Right lobe of liver (tissue), 6 donors: ENCODE measurements around the gene KRT13. TPM values are rescaled to one million over a fixed set of nuclear protein-coding genes. Genes with fewer than 3 reads are reported as not detected.
A peak's percentile ranks its signal among the peaks of the same experiment; 100 is the strongest.

Experiments used
- ATAC-seq, 4 donors: fragments of 200-7000 bp; cut with Tn5 transposase; one replicate each; pipeline ENCODE4 v1.9.1; 2020; ENCODE audit warnings: mild to moderate bottlenecking in 4 of 4, moderate library complexity in 4 of 4
- DNase-seq, 3 donors: peaks; one replicate each; pipeline ENCODE4 v3.0.0-alpha.2; 2020
- H3K27ac ChIP-seq, 3 donors: fragments of 200-600 bp; one replicate each; pipeline ENCODE4 v1.8.0; 2022
- H3K27me3 ChIP-seq, 2 donors: fragments of 200-600 bp; one replicate each; pipeline ENCODE4 v1.8.0; 2022
- H3K36me3 ChIP-seq, 4 donors: fragments of 200-600 bp; sonication (generic) in 1 of 4; one replicate each; pipeline versions ENCODE4 v1.5.1 to v1.8.0; 2017 to 2022; ENCODE audit warnings: control low read depth in 1 of 4
- H3K4me1 ChIP-seq, 4 donors: fragments of 200-600 bp; sonication (generic) in 1 of 4; one replicate each; pipeline versions ENCODE4 v1.5.1 to v1.8.0; 2017 to 2022; ENCODE audit warnings: control low read depth in 1 of 4
- H3K4me3 ChIP-seq, 3 donors: fragments of 200-600 bp; one replicate each; pipeline ENCODE4 v1.8.0; 2022
- H3K9me3 ChIP-seq, 4 donors: fragments of 200-600 bp; sonication (generic) in 1 of 4; one replicate each; pipeline versions ENCODE4 v1.5.1 to v1.8.0; 2017 to 2022; ENCODE audit warnings: control low read depth in 1 of 4
- CTCF ChIP-seq, 4 donors: fragments of 200-600 bp in 3 of 4; fragments of 450-650 bp in 1 of 4; IDR thresholded peaks; one replicate each; pipeline versions ENCODE4 v1.5.1 to v1.8.0; 2016 to 2022; ENCODE audit warnings: antibody characterized with exemption in 4 of 4, mild to moderate bottlenecking in 2 of 4
- POLR2A ChIP-seq: fragments of 450-650 bp; IDR thresholded peaks from one replicate; pipeline ENCODE4 v1.6.1; 2017; ENCODE audit warnings: antibody characterized with exemption, mild to moderate bottlenecking
- WGBS: methylation state at CpG from one replicate; pipeline ENCODE4 v1.1.6; 2018; ENCODE audit warnings: low coverage, low lambda C conversion rate; ENCODE audit not compliant: insufficient coverage; ENCODE audit errors: missing lambda C conversion rate; 5-methylcytosine and 5-hydroxymethylcytosine counted together
- intact Hi-C, 2 donors: fragments of 100-400 bp; cut with DNase I; formaldehyde crosslinking; loops; one replicate each; pipeline versions ENCODE4 v1.11.2 to v1.14.1; 2022
- total RNA-seq, 6 experiments: library from RNA; depleted of rRNA in 2 of 6; stranded (reverse); fragments of >200 nt in 2 of 6; fragmentation: NEBNext Ultra II Directional in 3 of 6; extraction: Animal tissue kit (Norgen Biotek cat#: 25700) in 3 of 6; gene quantifications; one replicate each; pipeline versions ENCODE4 v1.1.0 to v1.2.4, GENCODE V29; 2016 to 2023
- donor health status: DM: no; HTN: yes; CAD: no.
- donor health status: DM: no; HTN: no; CAD: no.
- donor health status: DM: no; HTN: no; CAD: no.
- donor health status: DM: no; HTN: yes; CAD: no.
- donor health status: DM: no; HTN: yes; CAD: no.

The KRT13 gene
- total RNA-seq, 6 experiments from 2014 or later = 1.6 TPM; not detected in 5

DNA sequence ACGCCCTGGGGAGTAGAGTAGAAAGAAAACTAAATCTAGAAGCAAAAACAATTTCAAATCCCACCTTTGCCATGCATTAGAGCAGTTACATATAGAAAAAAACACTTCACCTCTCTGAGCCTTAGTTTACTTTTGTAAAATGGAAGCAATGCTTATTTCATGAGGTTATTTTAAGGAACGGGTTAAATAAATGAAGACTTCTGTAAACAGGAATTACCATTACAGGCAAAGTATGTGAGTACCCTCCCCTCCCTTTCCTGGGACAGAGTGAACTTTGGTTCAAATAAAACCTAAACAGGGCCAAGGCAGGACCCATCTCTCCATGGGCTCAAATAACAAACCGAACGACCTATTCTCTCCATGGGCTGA is 17.8 kb upstream of the KRT13 start:
- H3K4me3 ChIP-seq = no peak overlapping the region
- H3K9me3 ChIP-seq = no peaks in the 10 kb centered on the region
- 71% methylated on average over 4 of the region's 4 CpGs for WGBS
- H3K36me3 ChIP-seq = no peaks in the 10 kb centered on the region
- DNase-seq = no peak
- H3K27ac ChIP-seq = no peak overlapping the region
- TF ChIP-seq POLR2A = no peak
- TF ChIP-seq CTCF (IDR thresholded peaks at IDR 0.05) = no peak
- intact Hi-C loops = no loop called here
- no peaks in the 10 kb centered on the region for H3K4me1 ChIP-seq
- ATAC-seq = no peak
- peaks cover 0 to 8% of the 10 kb centered on the region in 2 donors for H3K27me3 ChIP-seq

GRCh38 chr17:41522301-41523224 is 17.2 kb upstream of the KRT13 start:
- ATAC-seq = no peak
- H3K4me1 ChIP-seq = no peaks in the 10 kb centered on the region
- no peaks in the 10 kb centered on the region for H3K9me3 ChIP-seq
- H3K36me3 ChIP-seq = no peaks in the 10 kb centered on the region
- TF ChIP-seq CTCF (IDR thresholded peaks at IDR 0.05) (no peak), POLR2A (no peak)
- intact Hi-C loops = no loop called here
- H3K27me3 ChIP-seq = peaks cover 0 to 5% of the 10 kb centered on the region in 2 donors
- WGBS = 77% methylated on average over 3 of the region's 12 CpGs
- no peak overlapping the region for H3K27ac ChIP-seq
- no peak for DNase-seq
- H3K4me3 ChIP-seq = no peak overlapping the region

DNA sequence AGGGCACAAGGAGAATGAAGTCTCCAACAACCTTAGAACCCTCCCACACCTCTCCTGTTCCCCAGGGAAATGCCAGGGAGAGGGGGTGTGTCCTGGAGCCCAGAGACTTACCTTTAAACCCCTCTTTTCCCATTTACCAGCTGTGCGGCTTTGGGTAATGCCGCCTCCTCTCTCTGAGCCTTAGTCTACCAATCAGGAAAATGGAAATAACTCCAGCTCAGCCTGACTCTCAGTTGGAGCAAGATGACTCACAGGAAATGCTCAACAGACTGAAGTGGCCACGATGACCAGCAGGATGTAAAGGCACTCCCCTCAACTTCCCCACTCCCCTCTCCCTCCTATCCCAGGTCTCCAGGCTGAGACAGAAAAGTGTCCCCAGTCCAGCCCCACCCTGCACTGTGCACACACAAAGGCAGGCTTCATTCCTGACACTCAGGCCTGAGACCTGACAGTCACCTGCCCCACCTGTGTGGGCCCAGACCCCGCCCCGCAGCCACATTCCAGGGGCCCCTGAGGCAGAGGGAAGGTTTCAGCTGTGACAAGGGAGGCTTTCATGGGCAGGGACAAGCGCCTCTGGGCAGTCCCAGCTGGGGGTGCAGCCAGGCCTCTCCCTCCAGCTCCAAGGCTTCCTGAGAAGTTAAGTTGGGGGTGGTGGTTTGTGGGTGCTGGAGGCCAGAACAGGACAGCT is 16.3 kb upstream of the KRT13 start:
- H3K4me3 ChIP-seq = no peak overlapping the region
- intact Hi-C loops = no loop called here
- TF ChIP-seq POLR2A = no peak
- TF ChIP-seq CTCF (IDR thresholded peaks at IDR 0.05) = no peak
- ATAC-seq (peak in 3 of 4 donors; percentile 12 to 27 (median 26)), DNase-seq (no peak)
- H3K9me3 ChIP-seq = no peaks in the 10 kb centered on the region
- WGBS = 0% methylated on average over 1 of the region's 6 CpGs
- no peaks in the 10 kb centered on the region for H3K36me3 ChIP-seq
- no peak overlapping the region for H3K27ac ChIP-seq
- H3K27me3 ChIP-seq = no peaks in the 10 kb centered on the region
- no peaks in the 10 kb centered on the region for H3K4me1 ChIP-seq

DNA sequence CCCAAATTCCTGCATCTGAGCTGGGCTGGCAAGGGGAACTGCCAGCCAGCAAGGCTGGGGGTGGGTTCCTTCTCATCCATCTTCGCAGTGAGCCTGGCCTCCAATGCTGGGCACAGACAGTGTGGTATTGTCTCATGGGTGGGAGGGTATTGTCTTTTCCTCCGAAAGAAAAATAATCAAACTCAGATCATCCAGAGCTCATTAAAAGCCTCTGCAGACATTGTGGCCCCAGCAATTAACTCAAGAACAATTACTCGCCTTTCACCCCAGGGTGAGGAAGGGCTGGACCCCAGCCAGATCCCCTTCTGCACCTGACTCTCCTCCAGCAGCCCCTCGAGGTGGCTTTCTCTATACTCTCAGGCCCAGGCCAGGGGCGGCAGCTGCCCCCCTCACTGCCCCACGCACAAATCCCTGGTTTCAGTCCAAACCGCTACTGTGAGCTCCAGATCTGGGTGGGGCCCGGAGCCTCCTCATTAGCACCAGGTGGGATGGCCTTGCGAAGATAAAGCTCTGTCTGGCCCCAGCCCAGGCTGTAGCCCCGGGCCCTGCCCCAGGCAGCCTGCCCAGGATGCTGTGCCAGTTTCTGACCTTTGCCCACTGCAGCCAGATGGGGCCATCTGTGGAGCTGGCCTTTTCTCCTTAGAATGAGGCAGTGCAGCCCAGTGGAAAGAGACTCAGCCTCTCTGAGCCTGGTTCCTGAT is 15.6 kb upstream of the KRT13 start:
- intact Hi-C loops = no loop called here
- H3K27me3 ChIP-seq = no peaks in the 10 kb centered on the region
- no peaks in the 10 kb centered on the region for H3K4me1 ChIP-seq
- H3K36me3 ChIP-seq = no peaks in the 10 kb centered on the region
- WGBS = 35% methylated on average over 4 of the region's 10 CpGs
- TF ChIP-seq CTCF (IDR thresholded peaks at IDR 0.05) (no peak), POLR2A (no peak)
- H3K9me3 ChIP-seq = no peaks in the 10 kb centered on the region
- H3K27ac ChIP-seq = no peak overlapping the region
- ATAC-seq = no peak
- no peak for DNase-seq
- no peak overlapping the region for H3K4me3 ChIP-seq
